GM10266 (cell line): ENCODE measurements around the gene SYCN.

Experiments
- DNase-seq: peaks from one replicate; pipeline ENCODE4 v3.0.0; 2012; ENCODE audit errors: extremely low spot score
- CTCF ChIP-seq: IDR thresholded peaks from 2 replicates; pipeline ENCODE4 v1.5.1; 2012; ENCODE audit warnings: mild to moderate bottlenecking, low read depth; ENCODE audit not compliant: control insufficient read depth, insufficient read depth; ENCODE audit errors: missing control alignments

The SYCN gene

GRCh38 chr19:39163621-39164020 lies 40.4 kb downstream of the SYCN start:
- no peak for TF ChIP-seq CTCF
- DNase-seq, result no peak

- TF ChIP-seq CTCF, result no peak
Observed at GRCh38 chr19:39162441-39163043, 41.5 kb downstream of the SYCN start.

GRCh38 chr19:39160889-39161672 lies 43.0 kb downstream of the SYCN start:
- TF ChIP-seq CTCF, result no peak
- no peak for DNase-seq

More at GRCh38 chr19:39162441-39163043, 41.5 kb downstream of the SYCN start:
- DNase-seq, result no peak

DNA sequence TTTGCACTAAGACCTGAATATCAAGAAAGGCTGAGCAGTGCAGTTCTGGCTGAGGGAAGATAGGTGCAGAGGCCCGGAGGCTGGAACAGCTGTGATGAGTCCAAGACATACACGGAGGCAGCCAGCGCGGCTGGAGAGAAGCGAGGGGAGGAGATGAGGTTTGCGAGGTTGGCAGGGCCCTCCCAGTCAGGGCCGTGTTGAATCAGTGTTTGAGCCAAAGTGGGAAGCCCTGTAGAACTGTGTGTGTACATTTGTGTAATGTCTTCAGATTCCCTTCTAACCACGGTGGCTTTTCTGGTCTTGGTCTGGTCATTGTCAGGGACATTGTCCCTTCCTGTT lies 43.6 kb downstream of the SYCN start:
- no peak for TF ChIP-seq CTCF
- DNase-seq, result no peak

- no peak for DNase-seq
- no peak for TF ChIP-seq CTCF
Observed at GRCh38 chr19:39158646-39159260, 45.3 kb downstream of the SYCN start.

DNA sequence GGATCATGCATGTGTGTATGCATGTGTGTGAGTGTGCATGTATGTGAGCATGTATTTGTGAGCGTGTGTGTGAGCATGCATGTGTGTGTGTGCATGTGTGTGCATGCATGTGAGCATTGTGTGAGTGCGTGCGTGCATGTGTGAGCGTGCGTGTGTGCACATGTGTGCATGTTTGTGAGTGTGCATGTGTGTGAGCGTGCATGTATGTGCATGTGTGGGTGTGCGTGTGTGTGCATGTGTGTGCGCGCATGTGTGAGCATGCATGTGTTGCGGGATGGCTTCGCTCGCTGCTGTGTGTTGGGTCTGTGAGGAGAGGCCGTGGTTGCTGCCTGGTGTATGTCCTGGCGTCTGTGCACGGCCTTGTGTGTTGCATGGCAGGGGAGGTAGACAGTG lies 46.1 kb downstream of the SYCN start:
- TF ChIP-seq CTCF, result no peak
- no peak for DNase-seq
